GM10266 (cell line): ENCODE measurements around the gene NAT16.
A peak's percentile ranks its signal among the peaks of the same experiment; 100 is the strongest.
"Not testable (repeated sequence)": the region's sequence is repeated elsewhere in the genome, so short reads cannot be mapped to it uniquely, and the experiment has no call there.

Experiments
- DNase-seq: peaks from one replicate; pipeline ENCODE4 v3.0.0; 2012; ENCODE audit errors: extremely low spot score
- CTCF ChIP-seq: IDR thresholded peaks from 2 replicates; pipeline ENCODE4 v1.5.1; 2012; ENCODE audit warnings: mild to moderate bottlenecking, low read depth; ENCODE audit not compliant: control insufficient read depth, insufficient read depth; ENCODE audit errors: missing control alignments

Gene NAT16

DNA sequence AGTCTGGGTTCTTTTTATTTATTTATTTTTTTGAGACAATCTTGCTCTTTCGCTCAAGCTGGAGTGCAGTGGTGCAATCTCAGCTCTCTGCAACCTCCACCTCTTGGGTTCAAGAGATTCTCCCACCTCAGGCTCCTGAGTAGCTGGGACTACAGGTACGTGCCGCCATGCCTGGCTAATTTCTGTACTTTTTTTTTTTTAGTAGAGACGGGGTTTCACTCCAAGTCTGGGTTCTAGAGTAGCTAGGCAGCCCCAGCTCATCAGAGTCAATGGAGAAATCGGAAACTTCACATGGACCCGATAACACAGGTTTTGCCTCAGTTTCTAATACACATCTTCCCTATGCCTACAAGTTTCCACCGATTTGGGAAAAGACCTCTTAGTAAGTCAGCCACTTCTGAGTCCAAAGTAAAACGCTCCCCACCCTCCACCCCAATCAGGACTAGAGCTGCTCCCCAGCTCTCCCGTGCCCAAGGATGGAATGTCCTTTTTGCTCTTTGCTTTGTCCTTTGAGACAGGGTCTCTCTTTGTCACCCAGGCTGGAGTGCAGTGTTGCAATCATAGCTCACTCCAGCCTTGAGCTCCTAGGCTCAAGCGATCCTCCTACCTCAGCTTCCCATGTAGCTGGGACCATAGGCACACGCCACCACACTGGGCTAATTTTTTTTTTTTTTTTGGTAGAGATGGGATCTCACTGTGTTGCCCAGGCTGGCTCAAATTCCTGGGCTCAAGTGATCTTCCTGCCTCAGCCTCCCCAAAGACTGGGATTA, 57.0 kb downstream of the NAT16 start:
- no peak for TF ChIP-seq CTCF

GRCh38 chr7:101121991-101122932, 57.8 kb downstream of the NAT16 start:
- DNase-seq, result peak; percentile 54
- no peak for TF ChIP-seq CTCF

More for the DNA sequence above, 57.0 kb downstream of the NAT16 start:
- DNase-seq, result no peak

- not testable (repeated sequence) for DNase-seq
These were observed 58.5 kb downstream of the NAT16 start for GRCh38 chr7:101121631-101121990.
